Transverse colon (tissue), 4 donors: ENCODE measurements around the gene GABRB3. TPM values are rescaled to one million over a fixed set of nuclear protein-coding genes. Genes with fewer than 3 reads are reported as not detected.

Experiments
- DNase-seq: peaks from one replicate; pipeline ENCODE4 v3.0.0-alpha.2; 2019
- H3K27ac ChIP-seq, 4 donors: fragments of 200-600 bp; sonication (generic); 2 replicates each; pipeline ENCODE4 v1.5.1; 2016 to 2018; ENCODE audit warnings: inconsistent platforms in 4 of 4
- H3K27me3 ChIP-seq: fragments of 200-600 bp; sonication (generic); 2 replicates; pipeline ENCODE4 v1.5.1; 2017; ENCODE audit warnings: inconsistent platforms
- H3K36me3 ChIP-seq, 4 donors: fragments of 200-600 bp; sonication (generic); 2 replicates each; pipeline ENCODE4 v1.5.1; 2017 to 2019; ENCODE audit warnings: inconsistent platforms in 4 of 4
- H3K4me1 ChIP-seq, 4 donors: fragments of 200-600 bp; sonication (generic); 2 replicates each; pipeline ENCODE4 v1.5.1; 2017 to 2020; ENCODE audit warnings: inconsistent platforms in 4 of 4
- H3K4me3 ChIP-seq, 4 donors: fragments of 200-600 bp; sonication (generic); 1 replicate in 1 of 4; 2 replicates in 3 of 4; pipeline versions ENCODE4 v1.5.1 to v1.6.1; 2017 to 2019; ENCODE audit warnings: inconsistent platforms in 4 of 4
- H3K9me3 ChIP-seq, 2 donors: fragments of 200-600 bp; sonication (generic); 2 replicates each; pipeline ENCODE4 v1.5.1; 2017 to 2019; ENCODE audit warnings: inconsistent platforms in 2 of 2
- CTCF ChIP-seq, 5 experiments: fragments of 200-600 bp in 3 of 5; fragments of 450-650 bp in 2 of 5; sonication (generic) in 3 of 5; IDR thresholded peaks; 1 replicate in 2 of 5; 2 replicates in 3 of 5; pipeline ENCODE4 v1.5.1; 2016 to 2017; ENCODE audit warnings: antibody characterized with exemption in 5 of 5, inconsistent platforms in 3 of 5, mild to moderate bottlenecking in 2 of 5, moderate library complexity in 1 of 5
- EP300 ChIP-seq: sonication (generic); formaldehyde crosslinking; IDR thresholded peaks from one replicate; pipeline ENCODE4 v1.6.1; 2017; ENCODE audit warnings: antibody characterized with exemption, low read depth
- POLR2A ChIP-seq: fragments of 450-650 bp; IDR thresholded peaks from one replicate; pipeline ENCODE4 v1.6.1; 2016; ENCODE audit warnings: antibody characterized with exemption, mild to moderate bottlenecking, moderate library complexity
- POLR2AphosphoS5 ChIP-seq, 3 donors: sonication (generic); formaldehyde crosslinking; IDR thresholded peaks; one replicate each; pipeline ENCODE4 v1.6.1; 2016; ENCODE audit warnings: antibody characterized with exemption in 3 of 3
- WGBS, 2 donors: methylation state at CpG; one replicate each; pipeline ENCODE4 v1.1.5; 2018; ENCODE audit warnings: low coverage in 1 of 2; 5-methylcytosine and 5-hydroxymethylcytosine counted together
- in situ Hi-C, 4 donors: fragments of 200-750 bp; cut with MboI; loops; one replicate each; pipeline versions ENCODE4 v1.15.0 to v1.15.1; 2017; ENCODE audit warnings: low sequenced_read_pairs in 3 of 4, low pct_ligation_motif_present in 1 of 4, low pct_unique_long_range_greater_than_20kb in 1 of 4
- intact Hi-C: fragments of 100-400 bp; cut with DNase I; formaldehyde crosslinking; loops from one replicate; pipeline ENCODE4 v1.15.1; 2023; ENCODE audit warnings: low total_unique reads
- total RNA-seq, 4 donors: library from RNA; depleted of rRNA; stranded (reverse); fragments of >200 nt; gene quantifications; one replicate each; pipeline ENCODE4 v1.1.0, GENCODE V29; 2016

Gene GABRB3
- total RNA-seq, 4 donors from 2014 or later, result 0.20 to 3.8 (median 1.2) TPM

GRCh38 chr15:26716069-26716468, 56.8 kb downstream of the GABRB3 start:
- WGBS, 2 donors, result 67% methylated on average over 1 to 3 of the region's 3 CpGs
- TF ChIP-seq CTCF (IDR thresholded peaks at IDR 0.05), result no peak
- in situ Hi-C loops, result no loop called here
- no peaks in the 10 kb centered on the region for H3K27me3 ChIP-seq
- no peak overlapping the region for H3K4me3 ChIP-seq
- DNase-seq, result no peak
- peaks cover 5% of the 10 kb centered on the region in 2 donors for H3K9me3 ChIP-seq
- H3K4me1 ChIP-seq, result no peaks in the 10 kb centered on the region
- no peak overlapping the region for H3K27ac ChIP-seq
- H3K36me3 ChIP-seq, result no peaks in the 10 kb centered on the region
- intact Hi-C loops, result no loop called here

- in situ Hi-C loops, result no loop called here
- no peaks in the 10 kb centered on the region for H3K4me1 ChIP-seq
- no peak for DNase-seq
- peaks cover 0 to 7% of the 10 kb centered on the region in 2 donors for H3K9me3 ChIP-seq
- H3K4me3 ChIP-seq, result no peak overlapping the region
- no peaks in the 10 kb centered on the region for H3K36me3 ChIP-seq
- no peak overlapping the region for H3K27ac ChIP-seq
- no peak for TF ChIP-seq POLR2A
- no peak for TF ChIP-seq POLR2AphosphoS5 (IDR thresholded peaks at IDR 0.05)
- TF ChIP-seq CTCF (IDR thresholded peaks at IDR 0.05), result no peak
- TF ChIP-seq EP300, result no peak
- intact Hi-C loops, result no loop called here
- no peaks in the 10 kb centered on the region for H3K27me3 ChIP-seq
- 88% methylated on average over 5 of the region's 5 CpGs; no CpG with 5 or more reads in 1 of the 2 donors for WGBS, 2 donors
Observed at GRCh38 chr15:26713498-26713897, 59.4 kb downstream of the GABRB3 start.

- H3K9me3 ChIP-seq, result peaks cover 0 to 7% of the 10 kb centered on the region in 2 donors
- no peak for DNase-seq
Observed at GRCh38 chr15:26712335-26712734, 60.5 kb downstream of the GABRB3 start.

GRCh38 chr15:26711445-26711844, 61.4 kb downstream of the GABRB3 start:
- 50 to 76% methylated on average over 6 to 10 of the region's 10 CpGs for WGBS, 2 donors
- Histone ChIP-seq H3K4me1 (no peaks in the 10 kb centered on the region), H3K36me3 (no peaks in the 10 kb centered on the region), H3K9me3 (peaks cover 0 to 4% of the 10 kb centered on the region in 2 donors), H3K27me3 (no peaks in the 10 kb centered on the region), H3K27ac (no peak overlapping the region), H3K4me3 (no peak overlapping the region)
- DNase-seq, result no peak
- no peak for TF ChIP-seq EP300
- TF ChIP-seq CTCF (IDR thresholded peaks at IDR 0.05), result no peak
- TF ChIP-seq POLR2AphosphoS5 (IDR thresholded peaks at IDR 0.05), result no peak
- in situ Hi-C loops (no loop called here), intact Hi-C loops (no loop called here)

More at GRCh38 chr15:26712335-26712734, 60.5 kb downstream of the GABRB3 start:
- TF ChIP-seq EP300, result no peak
- TF ChIP-seq POLR2AphosphoS5 (IDR thresholded peaks at IDR 0.05), result no peak
- TF ChIP-seq CTCF (IDR thresholded peaks at IDR 0.05), result no peak
- no peak for TF ChIP-seq POLR2A
- H3K36me3 ChIP-seq, result no peaks in the 10 kb centered on the region
- no peak overlapping the region for H3K27ac ChIP-seq
- H3K27me3 ChIP-seq, result no peaks in the 10 kb centered on the region
- WGBS, 2 donors, result 75 to 77% methylated on average over 4 to 5 of the region's 5 CpGs
- intact Hi-C loops, result no loop called here
- no peak overlapping the region for H3K4me3 ChIP-seq
- H3K4me1 ChIP-seq, result no peaks in the 10 kb centered on the region
- in situ Hi-C loops, result no loop called here
